Mononuclear cell (primary cell): ENCODE results near the gene ANKRD60. TPM values are rescaled to one million over a fixed set of nuclear protein-coding genes. Genes with fewer than 3 reads are reported as not detected.

Source experiments
- H3K27me3 ChIP-seq: 2 replicates; pipeline ENCODE4 v1.6.0; 2011; ENCODE audit warnings: low read length, control low read depth; ENCODE audit not compliant: insufficient read depth
- H3K4me1 ChIP-seq: 2 replicates; pipeline ENCODE4 v1.5.1; 2011; ENCODE audit warnings: mild to moderate bottlenecking, low read length, control low read depth; ENCODE audit not compliant: insufficient read depth
- H3K4me3 ChIP-seq: 2 replicates; pipeline ENCODE4 v1.5.1; 2011; ENCODE audit warnings: mild to moderate bottlenecking, low read length, moderate library complexity
- H3K9me3 ChIP-seq: 2 replicates; pipeline ENCODE4 v1.5.1; 2011; ENCODE audit warnings: low read depth, mild to moderate bottlenecking, control low read depth, low read length
- total RNA-seq: library from RNA; depleted of rRNA; stranded (reverse); fragments of >200 nt; gene quantifications from one replicate; pipeline ENCODE4 v1.2.3, GENCODE V29; 2012

ANKRD60 gene
- total RNA-seq, 1 donor = not detected

GRCh38 chr20:58174708-58175280, 53.7 kb downstream of the ANKRD60 start:
- Histone ChIP-seq H3K27me3 (peaks cover 2% of the 10 kb centered on the region), H3K9me3 (no peaks in the 10 kb centered on the region), H3K4me3 (no peak overlapping the region), H3K4me1 (peaks cover 7% of the 10 kb centered on the region)

GRCh38 chr20:58173930-58174707, 54.3 kb downstream of the ANKRD60 start:
- no peak overlapping the region for H3K4me3 ChIP-seq
- H3K9me3 ChIP-seq = no peaks in the 10 kb centered on the region
- no peaks in the 10 kb centered on the region for H3K27me3 ChIP-seq
- H3K4me1 ChIP-seq = peaks cover under 1% of the 10 kb centered on the region

- H3K27me3 ChIP-seq = no peaks in the 10 kb centered on the region
These were observed 55.4 kb downstream of the ANKRD60 start for GRCh38 chr20:58173091-58173490.

GRCh38 chr20:58171796-58172425, 56.5 kb downstream of the ANKRD60 start:
- no peaks in the 10 kb centered on the region for H3K9me3 ChIP-seq
- H3K4me1 ChIP-seq = no peaks in the 10 kb centered on the region
- no peak overlapping the region for H3K4me3 ChIP-seq
- no peaks in the 10 kb centered on the region for H3K27me3 ChIP-seq

More at GRCh38 chr20:58173091-58173490, 55.4 kb downstream of the ANKRD60 start:
- Histone ChIP-seq H3K9me3 (no peaks in the 10 kb centered on the region), H3K4me3 (no peak overlapping the region), H3K4me1 (no peaks in the 10 kb centered on the region)

GRCh38 chr20:58169450-58169849, 59.0 kb downstream of the ANKRD60 start:
- no peaks in the 10 kb centered on the region for H3K27me3 ChIP-seq
- no peaks in the 10 kb centered on the region for H3K9me3 ChIP-seq
- H3K4me1 ChIP-seq = no peaks in the 10 kb centered on the region
- no peak overlapping the region for H3K4me3 ChIP-seq

- Histone ChIP-seq H3K4me1 (no peaks in the 10 kb centered on the region), H3K27me3 (no peaks in the 10 kb centered on the region), H3K9me3 (no peaks in the 10 kb centered on the region), H3K4me3 (no peak overlapping the region)
These were observed 59.6 kb downstream of the ANKRD60 start for GRCh38 chr20:58168843-58169242.

GRCh38 chr20:58167759-58168158, 60.7 kb downstream of the ANKRD60 start:
- Histone ChIP-seq H3K27me3 (no peaks in the 10 kb centered on the region), H3K4me3 (no peak overlapping the region), H3K4me1 (no peaks in the 10 kb centered on the region), H3K9me3 (no peaks in the 10 kb centered on the region)

Other genes starting within 250 kb of the ANKRD60 start
- gene RAB22A, start 81.1 kb upstream of the ANKRD60 start, total RNA-seq = 11.0 TPM
- gene VAPB, start 160.6 kb upstream of the ANKRD60 start, total RNA-seq = 10.5 TPM